Testis (tissue), 3 donors: Measurements from ENCODE around the gene TEX101. TPM values are rescaled to one million over a fixed set of nuclear protein-coding genes. Genes with fewer than 3 reads are reported as not detected.

Experiments
- DNase-seq: peaks from one replicate; pipeline ENCODE4 v3.0.0-alpha.2; 2019
- H3K27ac ChIP-seq, 2 donors: fragments of 200-600 bp; sonication (generic); one replicate each; pipeline ENCODE4 v1.5.1; 2019
- H3K27me3 ChIP-seq: fragments of 200-600 bp; sonication (generic); one replicate; pipeline ENCODE4 v1.5.1; 2019
- H3K36me3 ChIP-seq: fragments of 200-600 bp; sonication (generic); one replicate; pipeline ENCODE4 v1.5.1; 2017; ENCODE audit warnings: low read depth; ENCODE audit errors: missing control alignments
- H3K4me1 ChIP-seq: fragments of 200-600 bp; sonication (generic); one replicate; pipeline ENCODE4 v1.5.1; 2019
- H3K4me3 ChIP-seq, 2 donors: fragments of 200-600 bp; sonication (generic); one replicate each; pipeline ENCODE4 v1.5.1; 2017 to 2019
- H3K9me3 ChIP-seq: fragments of 200-600 bp; sonication (generic); one replicate; pipeline ENCODE4 v1.5.1; 2017
- POLR2A ChIP-seq: fragments of 450-650 bp; IDR thresholded peaks from one replicate; pipeline ENCODE4 v1.6.1; 2017; ENCODE audit warnings: antibody characterized with exemption, mild to moderate bottlenecking, moderate library complexity
- WGBS, 2 donors: methylation state at CpG; one replicate each; pipeline ENCODE4 v1.1.5; 2018; 5-methylcytosine and 5-hydroxymethylcytosine counted together
- intact Hi-C: fragments of 100-400 bp; cut with DNase I; formaldehyde crosslinking; loops from one replicate; pipeline ENCODE4 v1.15.1; 2023; ENCODE audit warnings: low total_unique reads
- polyA plus RNA-seq: library from polyadenylated mRNA; stranded (reverse); fragments of 350-450 nt; fragmentation: Illumina TruSeq; extraction: RNeasy Lipid Tissue Mini Kit (QIAGEN cat#74804); gene quantifications from one replicate; pipeline ENCODE4 v1.2.3, GENCODE V29; 2014; ENCODE audit warnings: low read depth, low replicate concordance; ENCODE audit not compliant: insufficient read depth
- total RNA-seq, 2 donors: library from RNA; depleted of rRNA; stranded (reverse); fragments of >200 nt; gene quantifications; one replicate each; pipeline ENCODE4 v1.2.3, GENCODE V29; 2016
- TF ChIP-seq, protein P1 (sequence below), 3 experiments: fragments of 450-650 bp in 2 of 3; fragments of 200-600 bp in 1 of 3; sonication (generic) in 1 of 3; IDR thresholded peaks; one replicate each; pipeline ENCODE4 v1.5.1; 2016 to 2019; ENCODE audit warnings: antibody characterized with exemption in 3 of 3, mild to moderate bottlenecking in 2 of 3, moderate library complexity in 1 of 3

Gene TEX101
- total and polyA plus RNA-seq, 3 donors from 2014 or later = 73.1 to 231 (median 93.3) TPM

DNA sequence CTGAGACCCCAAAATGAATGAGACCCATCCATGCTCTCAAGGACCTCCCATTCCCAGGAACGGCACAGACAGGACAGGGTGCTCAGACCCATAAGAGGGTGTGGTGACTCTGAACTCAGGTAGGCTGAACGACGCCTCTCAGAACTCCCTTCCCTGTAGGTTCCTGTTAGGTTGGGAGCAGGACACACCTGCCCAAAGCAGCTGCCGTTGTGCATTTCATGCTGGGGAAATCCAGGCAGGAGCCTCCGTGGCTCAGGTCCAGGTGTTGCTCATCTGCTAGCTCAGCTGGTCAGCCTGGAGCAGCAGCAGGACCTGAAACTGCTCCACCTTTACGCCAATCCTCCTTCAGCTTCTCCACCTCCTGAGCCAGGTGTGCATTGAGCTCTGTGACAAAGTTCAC, 19.1 kb upstream of the TEX101 start:
- intact Hi-C loops = no loop called here
- Histone ChIP-seq H3K4me3 (no peak overlapping the region), H3K36me3 (no peaks in the 10 kb centered on the region), H3K27me3 (no peaks in the 10 kb centered on the region), H3K27ac (no peak overlapping the region), H3K4me1 (no peaks in the 10 kb centered on the region), H3K9me3 (no peaks in the 10 kb centered on the region)
- DNase-seq = no peak
- WGBS, 2 donors = 74 to 88% methylated on average over 4 to 6 of the region's 6 CpGs
- no peak for TF ChIP-seq POLR2A
- TF ChIP-seq, protein P1, sequence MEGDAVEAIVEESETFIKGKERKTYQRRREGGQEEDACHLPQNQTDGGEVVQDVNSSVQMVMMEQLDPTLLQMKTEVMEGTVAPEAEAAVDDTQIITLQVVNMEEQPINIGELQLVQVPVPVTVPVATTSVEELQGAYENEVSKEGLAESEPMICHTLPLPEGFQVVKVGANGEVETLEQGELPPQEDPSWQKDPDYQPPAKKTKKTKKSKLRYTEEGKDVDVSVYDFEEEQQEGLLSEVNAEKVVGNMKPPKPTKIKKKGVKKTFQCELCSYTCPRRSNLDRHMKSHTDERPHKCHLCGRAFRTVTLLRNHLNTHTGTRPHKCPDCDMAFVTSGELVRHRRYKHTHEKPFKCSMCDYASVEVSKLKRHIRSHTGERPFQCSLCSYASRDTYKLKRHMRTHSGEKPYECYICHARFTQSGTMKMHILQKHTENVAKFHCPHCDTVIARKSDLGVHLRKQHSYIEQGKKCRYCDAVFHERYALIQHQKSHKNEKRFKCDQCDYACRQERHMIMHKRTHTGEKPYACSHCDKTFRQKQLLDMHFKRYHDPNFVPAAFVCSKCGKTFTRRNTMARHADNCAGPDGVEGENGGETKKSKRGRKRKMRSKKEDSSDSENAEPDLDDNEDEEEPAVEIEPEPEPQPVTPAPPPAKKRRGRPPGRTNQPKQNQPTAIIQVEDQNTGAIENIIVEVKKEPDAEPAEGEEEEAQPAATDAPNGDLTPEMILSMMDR (IDR thresholded peaks at IDR 0.05) = no peak

DNA sequence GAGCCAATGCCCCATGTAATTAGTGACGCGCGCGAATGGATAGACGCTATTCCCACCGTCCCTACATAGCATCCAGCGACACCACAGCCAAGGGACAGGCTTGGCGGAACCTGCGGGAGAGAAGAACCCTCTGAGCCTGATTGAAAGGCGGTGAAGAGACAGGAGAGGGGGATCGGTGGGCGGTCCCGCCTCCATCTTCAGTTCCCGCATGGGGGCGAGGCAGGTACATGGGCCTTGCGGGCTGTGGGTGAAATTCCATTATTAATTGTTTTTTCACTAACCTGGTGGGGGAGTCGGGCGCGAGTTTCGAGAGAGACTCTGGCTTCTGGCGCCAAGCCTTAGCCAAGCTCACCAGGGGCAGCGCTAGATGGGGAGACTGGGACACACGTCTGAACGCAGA, 8.4 kb upstream of the TEX101 start:
- Histone ChIP-seq H3K9me3 (no peaks in the 10 kb centered on the region), H3K4me3 (peak overlapping the region in 1 of 2 donors; percentile 20), H3K4me1 (no peaks in the 10 kb centered on the region), H3K27me3 (no peaks in the 10 kb centered on the region), H3K27ac (no peak overlapping the region), H3K36me3 (no peaks in the 10 kb centered on the region)
- DNase-seq = no peak
- TF ChIP-seq, protein P1 (IDR thresholded peaks at IDR 0.05) = no peak
- no peak for TF ChIP-seq POLR2A
- intact Hi-C loops = no loop called here
- WGBS, 2 donors = 40 to 58% methylated on average over 24 of the region's 24 CpGs

DNA sequence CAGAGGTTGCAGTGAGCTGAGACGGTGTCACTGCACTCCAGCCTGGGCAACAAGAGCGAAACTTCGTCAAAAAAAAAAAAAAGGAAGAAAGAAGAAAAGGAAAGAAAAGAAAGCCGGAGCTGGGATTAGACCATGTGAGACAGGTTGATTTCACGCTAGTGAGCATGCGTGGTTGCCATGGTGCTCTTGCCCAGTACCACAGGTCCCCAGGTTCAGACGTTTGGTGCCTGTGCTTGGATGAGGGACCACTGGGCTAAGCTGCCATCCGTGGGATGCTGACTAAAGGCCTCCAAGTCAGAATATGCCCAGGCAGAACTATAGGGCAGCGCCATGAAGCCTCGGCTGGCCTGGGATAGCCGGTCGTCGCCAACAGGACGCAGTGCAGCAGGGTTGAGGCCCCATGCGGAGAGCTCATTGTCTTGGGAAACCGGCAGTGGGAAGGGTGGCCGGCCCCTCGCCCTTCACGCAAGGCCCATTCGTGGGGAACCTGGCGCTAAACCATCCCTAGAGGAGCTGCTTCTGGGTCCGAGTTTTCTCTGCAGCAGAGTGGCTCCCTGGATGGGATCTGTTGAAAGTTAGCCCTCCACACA, 7.2 kb upstream of the TEX101 start:
- intact Hi-C loops = no loop called here
- no peaks in the 10 kb centered on the region for H3K27me3 ChIP-seq
- TF ChIP-seq POLR2A = no peak
- TF ChIP-seq, protein P1 (IDR thresholded peaks at IDR 0.05) = no peak
- no peaks in the 10 kb centered on the region for H3K9me3 ChIP-seq
- no peaks in the 10 kb centered on the region for H3K36me3 ChIP-seq
- no peak overlapping the region for H3K27ac ChIP-seq
- 62 to 67% methylated on average over 15 to 22 of the region's 22 CpGs for WGBS, 2 donors
- DNase-seq = peak; percentile 52
- peak overlapping the region; percentile 32 to 41 for H3K4me3 ChIP-seq
- no peaks in the 10 kb centered on the region for H3K4me1 ChIP-seq

DNA sequence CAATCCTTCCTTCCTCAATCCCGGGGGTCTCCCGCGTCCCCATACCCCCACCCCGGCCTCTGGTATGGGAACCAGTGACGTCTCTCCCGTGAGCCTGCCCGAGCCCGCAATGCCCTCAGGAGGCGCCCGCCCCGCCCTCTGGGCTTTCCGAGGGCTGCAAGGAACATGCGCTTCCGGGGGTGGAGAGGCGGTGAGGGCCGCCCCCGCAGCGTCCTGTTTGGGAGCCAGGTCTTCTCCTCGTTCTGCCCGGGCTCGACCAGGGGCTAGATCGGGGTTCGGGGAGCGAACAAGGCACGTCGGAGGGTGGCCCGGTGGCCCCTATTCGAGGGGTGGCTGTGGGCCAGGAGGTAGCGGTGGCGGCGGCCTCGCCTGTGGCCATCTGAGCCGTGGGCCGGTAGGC, 6.6 kb upstream of the TEX101 start:
- Histone ChIP-seq H3K27ac (no peak overlapping the region), H3K27me3 (no peaks in the 10 kb centered on the region), H3K9me3 (no peaks in the 10 kb centered on the region), H3K4me3 (peak overlapping the region; percentile 32 to 41), H3K4me1 (no peaks in the 10 kb centered on the region), H3K36me3 (no peaks in the 10 kb centered on the region)
- WGBS, 2 donors = 73% methylated on average over 34 of the region's 34 CpGs; no CpG with 5 or more reads in 1 of the 2 donors
- TF ChIP-seq, protein P1 (IDR thresholded peaks at IDR 0.05) = no peak
- no peak for TF ChIP-seq POLR2A
- intact Hi-C loops = no loop called here
- peak; percentile 17 for DNase-seq

DNA sequence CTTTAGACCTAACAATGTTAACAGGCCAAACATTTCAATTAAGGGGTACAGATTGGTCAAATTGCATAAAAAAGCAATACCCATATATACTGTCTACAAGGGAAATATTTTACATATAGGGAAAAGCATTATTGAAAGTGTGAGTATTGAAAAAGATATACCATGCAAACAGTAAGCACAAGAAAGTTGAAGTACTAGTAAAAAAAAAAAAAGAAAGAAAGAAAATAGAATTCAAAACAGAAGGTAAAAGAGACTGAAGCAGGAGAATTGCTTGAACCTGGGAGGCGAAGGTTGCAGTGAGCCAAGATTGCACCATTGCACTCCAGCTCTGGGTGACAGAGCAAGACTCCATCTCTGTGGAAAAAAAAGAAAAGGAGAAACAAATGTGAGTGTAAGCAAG, 5.3 kb upstream of the TEX101 start:
- intact Hi-C loops = no loop called here
- Histone ChIP-seq H3K36me3 (no peaks in the 10 kb centered on the region), H3K27me3 (no peaks in the 10 kb centered on the region), H3K9me3 (no peaks in the 10 kb centered on the region), H3K27ac (no peak overlapping the region), H3K4me1 (no peaks in the 10 kb centered on the region), H3K4me3 (no peak overlapping the region)
- no peak for TF ChIP-seq POLR2A
- TF ChIP-seq, protein P1 (IDR thresholded peaks at IDR 0.05) = no peak
- DNase-seq = no peak
- WGBS, 2 donors = 80 to 94% methylated on average over 1 of the region's 1 CpG
